Measurements from ENCODE around the gene DAD1.

DAD1 gene

GRCh38 chr14:22533739-22534359 is 55.2 kb downstream of the DAD1 start:
- TF ChIP-seq, protein P1, sequence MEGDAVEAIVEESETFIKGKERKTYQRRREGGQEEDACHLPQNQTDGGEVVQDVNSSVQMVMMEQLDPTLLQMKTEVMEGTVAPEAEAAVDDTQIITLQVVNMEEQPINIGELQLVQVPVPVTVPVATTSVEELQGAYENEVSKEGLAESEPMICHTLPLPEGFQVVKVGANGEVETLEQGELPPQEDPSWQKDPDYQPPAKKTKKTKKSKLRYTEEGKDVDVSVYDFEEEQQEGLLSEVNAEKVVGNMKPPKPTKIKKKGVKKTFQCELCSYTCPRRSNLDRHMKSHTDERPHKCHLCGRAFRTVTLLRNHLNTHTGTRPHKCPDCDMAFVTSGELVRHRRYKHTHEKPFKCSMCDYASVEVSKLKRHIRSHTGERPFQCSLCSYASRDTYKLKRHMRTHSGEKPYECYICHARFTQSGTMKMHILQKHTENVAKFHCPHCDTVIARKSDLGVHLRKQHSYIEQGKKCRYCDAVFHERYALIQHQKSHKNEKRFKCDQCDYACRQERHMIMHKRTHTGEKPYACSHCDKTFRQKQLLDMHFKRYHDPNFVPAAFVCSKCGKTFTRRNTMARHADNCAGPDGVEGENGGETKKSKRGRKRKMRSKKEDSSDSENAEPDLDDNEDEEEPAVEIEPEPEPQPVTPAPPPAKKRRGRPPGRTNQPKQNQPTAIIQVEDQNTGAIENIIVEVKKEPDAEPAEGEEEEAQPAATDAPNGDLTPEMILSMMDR (IDR thresholded peaks at IDR 0.05), result no peak
- no peak for TF ChIP-seq ZFX (IDR thresholded peaks at IDR 0.05; ENCODE audit: borderline replicate concordance)
- no peak overlapping the region for H3K27ac ChIP-seq

- TF ChIP-seq, protein P1 (IDR thresholded peaks at IDR 0.05), result no peak
- no peak for TF ChIP-seq ZFX (IDR thresholded peaks at IDR 0.05; ENCODE audit: borderline replicate concordance)
- H3K27ac ChIP-seq, result no peak overlapping the region
These were observed 55.8 kb downstream of the DAD1 start for GRCh38 chr14:22533057-22533704.

- H3K27ac ChIP-seq, result no peak overlapping the region
- TF ChIP-seq, protein P1 (IDR thresholded peaks at IDR 0.05), result no peak
- no peak for TF ChIP-seq ZFX (IDR thresholded peaks at IDR 0.05; ENCODE audit: borderline replicate concordance)
These were observed 56.5 kb downstream of the DAD1 start for GRCh38 chr14:22532345-22533056.

GRCh38 chr14:22531451-22532344 is 57.3 kb downstream of the DAD1 start:
- no peak for TF ChIP-seq ZFX (IDR thresholded peaks at IDR 0.05; ENCODE audit: borderline replicate concordance)
- TF ChIP-seq, protein P1 (IDR thresholded peaks at IDR 0.05), result no peak
- H3K27ac ChIP-seq, result no peak overlapping the region

- H3K27ac ChIP-seq, result no peak overlapping the region
- TF ChIP-seq, protein P1 (IDR thresholded peaks at IDR 0.05), result no peak
- TF ChIP-seq ZFX (IDR thresholded peaks at IDR 0.05; ENCODE audit: borderline replicate concordance), result no peak
These were observed 58.9 kb downstream of the DAD1 start for GRCh38 chr14:22530127-22530526.

DNA sequence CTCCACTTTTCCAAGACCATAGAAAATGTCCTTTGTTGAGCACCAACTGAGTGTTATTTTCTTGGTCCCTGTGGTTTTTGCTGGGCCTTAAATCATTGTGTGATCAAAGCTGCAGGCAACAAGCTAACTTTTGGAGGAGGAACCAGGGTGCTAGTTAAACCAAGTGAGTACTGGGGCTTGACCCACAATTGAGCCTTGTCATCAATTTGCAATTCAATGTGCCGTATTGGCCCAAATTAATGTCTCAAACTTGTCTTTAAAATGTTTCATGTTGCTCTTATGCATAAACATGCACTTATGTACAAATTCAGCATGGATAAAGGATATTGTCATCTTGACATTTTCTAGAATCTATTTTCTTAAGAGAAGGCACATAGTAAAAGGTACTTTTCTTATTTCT is 62.3 kb downstream of the DAD1 start:
- H3K27ac ChIP-seq, result no peak overlapping the region

More for the DNA sequence above, 62.3 kb downstream of the DAD1 start:
- TF ChIP-seq, protein P1 (IDR thresholded peaks at IDR 0.05), result no peak
- no peak for TF ChIP-seq ZFX (IDR thresholded peaks at IDR 0.05; ENCODE audit: borderline replicate concordance)

All from 22Rv1 (cell line).